GM21390 (cell line): Measurements from ENCODE around the gene SHKBP1.
"Not testable (repeated sequence)": the region's sequence is repeated elsewhere in the genome, so short reads cannot be mapped to it uniquely, and the experiment has no call there.

Experiments
- ATAC-seq: cut with Tn5 transposase; IDR thresholded peaks from one replicate; pipeline ENCODE4 v1.9.1; 2021; ENCODE audit not compliant: unreplicated experiment

Gene SHKBP1

DNA sequence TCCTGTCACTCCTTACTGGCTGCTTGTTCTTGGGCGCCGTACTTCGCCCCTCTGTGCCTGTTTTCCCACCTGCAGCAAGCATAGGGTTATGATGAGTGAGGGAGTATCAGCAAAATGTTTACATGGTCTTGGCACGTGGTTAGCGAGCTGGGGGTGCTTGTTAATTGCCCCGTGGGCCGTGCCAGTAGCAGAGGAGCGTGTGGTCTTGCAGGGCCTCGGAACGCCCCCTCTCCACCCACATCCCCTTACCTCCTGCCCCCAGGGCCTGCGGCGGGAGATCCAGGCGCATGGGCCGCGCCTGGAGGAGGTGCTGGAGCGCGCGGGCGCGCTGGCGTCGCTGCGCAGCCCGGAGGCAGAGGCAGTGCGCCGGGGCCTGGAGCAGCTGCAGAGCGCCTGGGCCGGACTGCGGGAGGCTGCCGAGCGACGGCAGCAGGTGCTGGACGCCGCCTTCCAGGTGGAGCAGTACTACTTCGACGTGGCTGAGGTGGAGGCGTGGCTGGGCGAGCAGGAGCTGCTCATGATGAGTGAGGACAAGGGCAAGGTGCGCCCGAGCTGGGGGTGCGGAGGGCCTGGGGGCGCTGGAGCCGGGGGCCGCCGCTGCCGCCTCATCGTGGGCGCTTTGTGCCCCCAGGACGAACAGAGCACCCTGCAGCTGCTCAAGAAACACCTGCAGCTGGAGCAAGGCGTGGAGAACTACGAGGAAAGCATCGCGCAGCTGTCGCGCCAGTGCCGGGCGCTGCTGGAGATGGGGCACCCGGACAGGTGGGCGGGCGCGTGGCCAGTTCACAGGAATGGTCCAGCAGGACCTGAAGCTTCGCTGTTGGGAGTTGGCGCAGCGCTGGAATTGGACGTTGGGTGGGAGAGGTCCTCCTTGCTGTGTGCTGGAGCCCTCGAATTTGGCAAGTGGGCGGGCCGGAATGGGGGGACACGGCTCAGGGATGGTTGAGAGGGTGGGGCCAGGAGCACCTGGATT is 22.5 kb upstream of the SHKBP1 start:
- ATAC-seq = no peak

DNA sequence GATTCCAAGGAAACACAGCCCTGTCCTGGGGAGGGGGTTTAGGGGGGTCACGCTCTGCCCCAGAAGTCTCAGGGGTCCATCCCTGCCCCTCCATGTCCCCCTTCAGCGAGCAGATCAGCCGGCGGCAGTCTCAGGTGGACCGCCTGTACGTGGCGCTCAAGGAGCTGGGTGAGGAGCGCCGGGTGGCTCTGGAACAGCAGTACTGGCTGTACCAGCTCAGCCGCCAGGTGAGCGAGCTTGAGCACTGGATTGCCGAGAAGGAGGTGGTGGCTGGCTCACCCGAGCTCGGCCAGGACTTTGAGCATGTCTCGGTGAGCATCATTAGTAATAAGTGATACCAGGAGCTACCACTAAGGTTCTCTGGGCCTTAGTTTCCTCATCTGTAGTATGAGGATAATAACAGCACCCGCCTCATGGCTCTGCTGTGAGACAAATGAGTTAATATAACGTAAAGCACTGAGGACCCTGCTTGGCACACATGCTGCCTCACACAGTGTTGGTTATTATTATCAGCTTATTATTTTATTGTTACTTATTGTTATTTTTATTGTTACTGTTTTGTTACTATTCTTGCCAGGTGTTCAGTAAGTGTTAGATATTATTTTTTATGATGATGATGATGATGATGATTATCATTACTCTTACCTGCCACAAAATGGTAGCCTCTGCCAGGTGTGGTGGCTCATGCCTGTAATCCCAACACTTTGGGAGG is 20.5 kb upstream of the SHKBP1 start:
- no peak for ATAC-seq

GRCh38 chr19:40556953-40557530 is 19.6 kb upstream of the SHKBP1 start:
- ATAC-seq = no peak

DNA sequence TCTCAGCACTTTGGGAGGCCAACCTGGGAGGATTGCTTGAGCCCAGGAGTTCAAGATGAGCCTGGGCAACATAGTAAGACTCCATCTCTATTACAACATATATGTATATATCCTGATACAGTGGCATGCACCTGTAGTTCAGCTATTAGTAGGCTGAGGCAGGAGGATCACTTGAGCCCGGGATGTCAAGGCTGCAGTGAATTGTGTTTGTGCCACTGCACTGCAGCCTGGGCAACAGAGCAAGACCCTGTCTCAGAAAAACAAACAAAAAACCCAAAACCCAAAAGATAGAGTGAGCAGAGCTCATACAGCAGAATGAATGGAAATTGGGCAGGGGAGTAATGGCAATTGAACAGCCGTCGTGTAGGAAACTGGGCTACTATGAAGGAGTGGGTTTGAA is 17.3 kb upstream of the SHKBP1 start:
- no peak for ATAC-seq

GRCh38 chr19:40560092-40560507 is 16.6 kb upstream of the SHKBP1 start:
- no peak for ATAC-seq

GRCh38 chr19:40561947-40562346 is 14.7 kb upstream of the SHKBP1 start:
- ATAC-seq = no peak

- ATAC-seq = not testable (repeated sequence)
These were observed 12.1 kb upstream of the SHKBP1 start for GRCh38 chr19:40564535-40564934.

GRCh38 chr19:40565355-40565754 is 11.3 kb upstream of the SHKBP1 start:
- ATAC-seq = no peak

DNA sequence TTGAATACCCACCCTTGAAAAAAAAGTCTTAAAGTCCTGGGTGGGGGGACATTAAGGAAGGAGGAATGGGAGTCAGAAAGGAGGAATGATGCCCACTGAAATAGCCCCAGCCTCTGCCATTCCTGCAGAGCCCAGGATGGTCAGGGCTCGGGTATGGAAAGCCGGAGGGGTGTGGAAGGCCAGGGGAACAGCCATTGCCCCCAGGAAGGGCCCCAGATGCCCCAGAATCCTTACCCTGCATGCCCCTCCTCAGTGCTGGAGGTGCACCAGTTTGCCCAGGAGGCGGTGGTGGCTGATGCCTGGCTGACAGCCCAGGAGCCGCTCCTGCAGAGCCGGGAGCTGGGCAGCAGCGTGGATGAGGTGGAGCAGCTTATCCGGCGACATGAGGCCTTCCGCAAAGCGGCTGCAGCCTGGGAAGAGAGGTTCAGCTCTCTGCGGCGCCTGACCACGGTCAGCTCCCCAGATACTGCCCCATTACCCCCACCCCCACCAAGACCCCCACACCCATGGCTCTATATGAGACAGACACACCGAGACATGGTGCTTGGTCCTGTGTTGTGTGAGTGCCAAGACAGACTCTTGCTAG is 10.7 kb upstream of the SHKBP1 start:
- no peak for ATAC-seq

DNA sequence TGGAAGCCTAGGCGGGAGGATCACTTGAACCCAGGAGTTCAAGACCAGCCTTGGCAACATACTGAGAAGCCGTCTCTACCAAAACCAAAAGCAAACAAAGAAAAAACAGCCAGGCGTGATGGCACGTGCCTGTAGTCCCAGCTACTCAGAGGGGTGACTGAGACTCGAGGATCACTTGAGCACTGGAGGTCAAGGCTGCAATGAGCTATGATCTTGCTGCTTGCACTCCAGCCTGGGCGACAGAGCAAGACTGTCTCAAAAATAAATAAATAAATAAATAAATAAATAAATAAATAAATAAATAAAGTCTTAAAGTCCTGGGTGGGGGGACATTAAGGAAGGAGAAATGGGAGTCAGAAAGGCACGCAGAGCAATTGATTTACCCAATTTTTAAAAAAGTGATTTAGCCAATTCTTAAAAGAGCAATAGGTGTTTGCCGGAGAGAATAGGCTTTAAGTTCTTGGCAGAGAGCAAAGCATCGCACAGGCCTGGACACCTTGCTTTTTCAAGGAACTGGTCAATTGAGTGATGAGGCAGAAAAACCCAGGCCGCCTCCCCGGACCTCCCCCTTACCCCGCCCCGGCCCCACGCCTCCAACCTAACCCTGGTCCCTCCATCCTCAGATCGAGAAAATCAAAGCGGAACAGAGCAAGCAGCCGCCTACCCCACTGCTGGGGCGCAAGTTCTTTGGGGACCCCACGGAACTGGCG is 9.5 kb upstream of the SHKBP1 start:
- no peak for ATAC-seq

DNA sequence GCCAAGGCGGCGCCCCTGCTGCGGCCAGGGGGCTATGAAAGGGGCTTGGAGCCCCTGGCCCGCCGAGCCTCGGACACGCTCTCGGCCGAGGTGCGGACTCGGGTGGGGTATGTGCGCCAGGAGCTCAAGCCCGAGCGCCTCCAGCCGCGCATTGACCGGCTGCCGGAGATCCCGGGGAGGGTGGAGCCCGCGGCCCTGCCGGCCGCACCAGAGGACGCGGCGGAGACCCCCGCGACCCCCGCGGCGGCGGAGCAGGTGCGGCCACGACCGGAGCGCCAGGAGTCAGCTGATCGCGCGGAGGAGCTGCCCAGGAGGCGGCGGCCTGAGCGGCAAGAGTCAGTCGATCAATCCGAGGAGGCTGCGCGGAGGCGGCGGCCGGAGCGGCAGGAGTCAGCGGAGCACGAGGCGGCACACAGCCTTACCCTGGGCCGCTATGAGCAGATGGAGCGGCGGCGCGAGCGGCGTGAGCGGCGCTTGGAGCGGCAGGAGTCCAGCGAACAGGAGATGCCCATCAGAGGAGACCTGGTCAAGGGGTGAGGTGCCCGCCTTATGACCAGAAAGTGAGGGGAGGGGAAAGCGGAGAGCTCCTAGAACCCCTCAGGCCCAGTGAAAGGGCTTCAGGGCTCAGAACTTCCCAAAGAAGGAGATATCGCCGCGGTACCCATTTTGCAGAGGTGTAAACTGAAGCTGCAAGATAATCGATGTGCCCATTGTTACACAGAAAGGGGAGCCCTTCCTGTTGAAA is 8.8 kb upstream of the SHKBP1 start:
- no peak for ATAC-seq

DNA sequence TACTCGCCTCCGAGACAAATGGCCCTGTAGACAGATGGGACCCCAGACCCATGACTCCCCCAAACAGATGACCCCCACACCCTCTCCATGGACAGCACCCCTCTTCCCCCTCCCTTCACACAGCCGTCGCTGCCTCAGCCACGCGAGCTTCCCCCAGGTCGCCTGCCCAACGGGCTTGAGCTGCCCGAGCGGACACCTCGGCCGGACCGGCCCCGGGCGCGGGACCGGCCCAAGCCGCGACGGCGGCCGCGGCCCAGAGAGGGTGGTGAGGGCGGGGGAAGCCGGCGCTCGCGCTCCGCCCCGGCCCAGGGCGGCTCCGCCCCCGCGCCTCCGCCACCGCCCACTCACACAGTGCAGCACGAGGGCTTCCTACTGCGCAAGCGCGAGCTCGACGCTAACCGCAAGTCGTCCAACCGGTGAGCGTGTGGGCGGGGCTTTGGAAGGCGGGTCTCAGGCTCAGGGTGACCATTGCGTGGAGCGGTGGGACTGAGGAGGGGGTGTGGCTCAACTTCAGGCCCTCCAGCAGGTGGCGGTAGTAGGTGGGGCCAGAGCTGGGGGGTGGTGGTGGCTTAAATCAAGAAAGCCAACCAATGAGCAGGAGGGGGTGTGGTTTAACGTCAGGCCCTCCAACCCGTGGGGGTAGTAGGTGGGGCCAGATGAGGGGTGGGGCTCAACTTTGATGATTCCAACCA is 6.2 kb upstream of the SHKBP1 start:
- peak; percentile 80 for ATAC-seq

GRCh38 chr19:40571005-40571318 is 5.7 kb upstream of the SHKBP1 start:
- ATAC-seq = no peak

DNA sequence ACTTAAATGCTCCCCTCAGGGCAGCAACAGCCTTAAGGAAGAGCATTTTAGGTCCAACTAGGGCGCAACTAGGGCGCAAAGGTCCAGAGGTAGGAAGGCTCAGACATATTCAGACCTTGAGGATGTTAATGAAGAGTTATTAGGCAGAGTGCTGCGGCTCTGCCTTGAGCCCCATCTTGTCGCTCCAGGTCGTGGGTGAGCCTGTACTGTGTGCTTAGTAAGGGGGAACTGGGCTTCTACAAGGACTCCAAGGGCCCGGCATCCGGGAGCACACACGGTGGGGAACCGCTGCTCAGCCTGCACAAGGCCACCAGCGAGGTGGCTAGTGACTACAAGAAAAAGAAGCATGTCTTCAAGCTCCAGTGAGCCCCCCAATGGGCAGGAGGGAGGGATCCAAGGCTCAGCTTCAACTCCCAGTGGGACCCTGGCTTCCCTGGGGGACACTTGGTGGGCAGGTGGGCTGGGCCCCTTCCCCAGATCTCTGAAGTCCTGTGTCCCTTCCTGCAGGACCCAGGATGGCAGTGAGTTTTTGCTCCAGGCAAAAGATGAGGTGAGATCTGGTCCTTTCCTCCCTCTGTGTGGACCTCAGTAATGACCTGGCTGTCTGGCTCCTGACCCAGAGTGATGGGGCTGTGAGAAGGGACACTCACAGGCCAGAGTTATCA is 4.7 kb upstream of the SHKBP1 start:
- no peak for ATAC-seq

DNA sequence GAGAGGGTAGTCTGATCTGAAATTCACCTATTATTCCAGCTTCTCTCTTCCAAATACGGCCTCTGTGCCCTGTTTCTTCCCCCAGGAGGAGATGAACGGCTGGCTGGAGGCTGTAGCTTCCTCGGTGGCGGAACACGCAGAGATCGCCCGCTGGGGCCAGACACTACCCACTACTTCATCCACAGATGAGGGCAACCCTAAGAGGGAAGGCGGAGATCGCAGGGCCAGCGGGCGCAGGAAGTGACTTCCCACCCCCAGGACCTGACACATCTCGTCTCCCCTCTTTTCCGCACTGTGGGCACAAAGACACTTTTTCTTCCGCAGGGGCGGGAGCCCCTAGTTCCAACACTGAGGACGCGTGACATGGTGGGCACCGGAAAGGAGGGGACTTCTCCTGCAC is 1.3 kb upstream of the SHKBP1 start:
- no peak for ATAC-seq

DNA sequence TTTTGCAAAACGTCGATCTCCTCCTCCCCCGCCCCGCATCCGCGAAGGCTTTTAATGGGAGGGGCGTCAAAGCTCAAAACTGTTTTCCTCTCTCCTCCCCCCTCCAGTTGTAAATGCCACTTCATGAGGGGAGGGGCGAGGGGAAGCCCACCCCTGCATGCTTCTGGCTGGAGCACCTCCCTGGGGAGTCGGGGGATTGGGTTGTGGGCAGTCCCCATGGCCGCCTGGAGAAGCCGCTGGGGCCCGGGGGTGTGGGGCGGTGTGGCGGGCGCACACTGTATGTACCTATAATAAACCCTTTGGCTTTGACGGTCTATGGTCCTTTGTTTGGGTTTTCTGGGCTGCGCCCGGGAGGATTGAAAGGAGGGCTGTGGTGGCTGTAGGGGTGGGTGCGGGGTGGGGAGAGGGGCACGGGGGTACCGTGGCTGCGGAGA is 505 bp upstream of the SHKBP1 start:
- peak; percentile 19 for ATAC-seq

DNA sequence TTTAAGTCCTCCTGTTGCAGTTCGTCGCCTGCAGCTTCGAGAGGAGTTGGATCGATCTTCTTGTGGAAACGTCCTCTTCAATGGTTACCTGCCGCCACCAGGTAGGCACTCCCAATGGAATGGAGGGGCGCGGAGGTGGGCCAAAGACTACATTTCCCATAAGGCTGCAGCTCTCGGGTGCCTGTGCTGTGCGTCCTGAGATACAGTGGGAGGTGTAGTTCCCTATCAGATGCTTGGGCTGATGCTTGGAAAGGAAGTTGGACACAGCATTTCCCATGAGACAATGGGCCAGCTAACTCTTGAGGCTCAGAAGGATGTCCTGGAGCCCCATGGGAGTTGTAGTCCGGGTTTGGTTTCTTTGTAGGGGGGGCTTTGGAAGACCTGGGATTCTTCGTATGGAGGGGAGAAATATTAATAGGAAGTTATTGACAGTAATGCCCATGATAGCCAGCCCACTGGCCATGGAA is 1.8 kb downstream of the SHKBP1 start:
- ATAC-seq = no peak

DNA sequence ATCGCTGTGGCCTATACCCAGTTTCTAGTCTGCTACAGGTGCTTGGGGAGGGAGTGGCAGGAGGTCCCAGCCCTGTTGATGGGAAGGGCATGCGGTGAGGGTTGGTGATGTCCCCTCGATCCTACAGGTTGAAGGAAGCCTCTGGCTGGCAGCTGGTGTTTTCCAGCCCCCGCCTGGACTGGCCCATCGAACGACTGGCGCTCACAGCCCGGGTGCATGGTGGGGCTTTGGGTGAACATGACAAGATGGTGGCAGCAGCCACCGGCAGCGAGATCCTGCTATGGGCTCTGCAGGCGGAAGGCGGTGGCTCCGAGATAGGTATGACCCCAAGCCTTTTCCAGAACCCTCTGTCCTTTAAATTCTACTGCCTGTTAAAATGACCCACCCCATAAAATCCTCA is 3.9 kb downstream of the SHKBP1 start:
- no peak for ATAC-seq

DNA sequence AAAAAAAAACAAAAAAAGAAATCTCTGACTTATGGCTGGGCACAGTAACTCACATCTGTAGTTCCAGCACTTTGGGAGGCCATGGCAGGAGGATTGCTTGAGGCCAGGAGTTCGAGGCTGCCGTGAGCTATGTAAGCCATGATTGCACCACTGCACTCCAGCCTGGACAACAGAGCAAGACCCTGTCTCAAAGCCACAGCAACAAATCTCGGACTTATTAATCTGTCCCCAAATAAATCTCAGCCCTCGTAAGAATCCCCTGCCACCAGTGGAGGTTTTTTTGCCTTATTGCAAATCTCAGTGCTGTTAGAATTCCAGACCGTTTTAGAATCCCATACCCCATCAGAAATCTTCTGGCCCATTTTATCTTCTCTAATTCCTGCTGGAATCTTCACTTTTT is 4.9 kb downstream of the SHKBP1 start:
- ATAC-seq = no peak
